K562 (cell line): ENCODE measurements around the gene FAM171A2. TPM values are rescaled to one million over a fixed set of nuclear protein-coding genes. Genes with fewer than 3 reads are reported as not detected.
A peak's percentile ranks its signal among the peaks of the same experiment; 100 is the strongest.

Experiments
- ATAC-seq: fragments of 200-7000 bp; cut with Tn5 transposase; 3 replicates; pipeline ENCODE4 v1.9.1; 2020; ENCODE audit warnings: moderate library complexity
- BruUV-seq: library from RNA; stranded (reverse); fragments of 400-500 nt; replicated peaks from 2 replicates; lab custom pipeline; 2021; lab: Mats Ljungman, UMichigan
- CTCF ChIA-PET: fragments of 300-600 bp; formaldehyde crosslinking; extraction: SDS; loops from one replicate; lab custom pipeline; 2021; ENCODE audit warnings: low intra/inter-chr PET ratio; lab: Yijun Ruan, JAX
- POLR2A ChIA-PET: fragments of 300-600, 350-650 bp; sonication (Branson Sonifier 250); formaldehyde crosslinking; extraction: SDS; loops from one replicate; lab custom pipeline; 2021; ENCODE audit warnings: antibody characterized with exemption, inconsistent platforms; lab: Yijun Ruan, JAX
- DNase-seq, 4 experiments: peaks; one replicate each; pipeline versions ENCODE4 v3.0.0 to v3.0.0-alpha.2; 2011 to 2018; ENCODE audit warnings: low spot score in 3 of 4, mixed read lengths in 3 of 4; ENCODE audit errors: extremely low read depth in 1 of 4
- FAIRE-seq: peaks from 2 replicates; lab custom pipeline; 2011; peaks lifted over from hg19 to GRCh38; lab: Jason Lieb, UNC
- H2AFZ ChIP-seq: 2 replicates; pipeline ENCODE4 v1.6.0; 2011; ENCODE audit warnings: low read depth, low read length, control low read depth, inconsistent platforms
- H3K27ac ChIP-seq: fragments of 200-600 bp; 3 replicates; pipeline ENCODE4 v1.8.0; 2011; ENCODE audit warnings: low read depth, mild to moderate bottlenecking, control low read depth, inconsistent platforms, low read length, moderate library complexity, mixed read lengths; ENCODE audit errors: extremely low read depth
- H3K27me3 ChIP-seq, 2 experiments: fragments of 300-600 bp in 1 of 2; 2 replicates in 1 of 2; 3 replicates in 1 of 2; pipeline versions ENCODE4 v1.6.0 to v1.8.0; 2011; ENCODE audit warnings: inconsistent platforms in 2 of 2, low read length in 2 of 2, mild to moderate bottlenecking in 1 of 2, mixed read lengths in 1 of 2, moderate library complexity in 1 of 2; ENCODE audit not compliant: control insufficient read depth in 2 of 2, insufficient read depth in 2 of 2
- H3K36me3 ChIP-seq: fragments of 300-600 bp; 3 replicates; pipeline ENCODE4 v1.8.0; 2011; ENCODE audit warnings: mild to moderate bottlenecking, low read length, inconsistent platforms; ENCODE audit not compliant: control insufficient read depth, insufficient read depth
- H3K4me1 ChIP-seq, 2 experiments: fragments of 200-600 bp in 1 of 2; replicated peaks in 1 of 2; 2 replicates in 1 of 2; 3 replicates in 1 of 2; pipeline versions ENCODE4 v1.5.1 to v1.8.0; 2011; ENCODE audit warnings: inconsistent platforms in 2 of 2, low read length in 2 of 2, mild to moderate bottlenecking in 1 of 2, mixed read lengths in 1 of 2, moderate library complexity in 1 of 2; ENCODE audit not compliant: control insufficient read depth in 2 of 2, insufficient read depth in 2 of 2
- H3K4me2 ChIP-seq: 2 replicates; pipeline ENCODE4 v1.6.1; 2011; ENCODE audit warnings: low read length, control low read depth, inconsistent platforms, mixed read lengths; ENCODE audit not compliant: insufficient read depth
- H3K4me3 ChIP-seq: fragments of 200-600 bp; sonication (generic), shearing (Covaris generic); 2 replicates; pipeline ENCODE4 v1.5.1; 2016; ENCODE audit warnings: control low read depth, inconsistent platforms
- H3K79me2 ChIP-seq: fragments of 200-600 bp; 3 replicates; pipeline ENCODE4 v1.8.0; 2011; ENCODE audit warnings: low read length, inconsistent platforms; ENCODE audit not compliant: control insufficient read depth, insufficient read depth
- H3K9ac ChIP-seq, 2 experiments: 2 replicates each; pipeline versions ENCODE4 v1.6.0 to v1.6.1; 2011; ENCODE audit warnings: low read depth in 2 of 2, low read length in 2 of 2, control low read depth in 1 of 2, inconsistent platforms in 1 of 2, mild to moderate bottlenecking in 1 of 2, mixed read lengths in 1 of 2; ENCODE audit not compliant: insufficient read depth in 1 of 2
- H3K9me1 ChIP-seq: one replicate; pipeline ENCODE4 v1.6.0; 2011; ENCODE audit warnings: inconsistent platforms, mild to moderate bottlenecking, low read length, moderate library complexity; ENCODE audit not compliant: control insufficient read depth, insufficient read depth
- H3K9me3 ChIP-seq: replicated peaks from 2 replicates; pipeline ENCODE4 v1.5.1; 2011; ENCODE audit warnings: low read depth, low read length, inconsistent platforms; ENCODE audit not compliant: control insufficient read depth, insufficient read depth
- H4K20me1 ChIP-seq: replicated peaks from 2 replicates; pipeline ENCODE4 v1.6.1; 2011; ENCODE audit warnings: low read length, inconsistent platforms, mixed read lengths; ENCODE audit not compliant: control insufficient read depth, insufficient read depth
- CXXC5 ChIP-seq: fragments of 250-450 bp; sonication (Bioruptor Pico); IDR thresholded peaks from 2 replicates; pipeline ENCODE4 v1.8.0; 2022; ENCODE audit warnings: inconsistent platforms, mild to moderate bottlenecking, moderate library complexity
- MTA2 ChIP-seq: fragments of 450-650 bp; IDR thresholded peaks from 2 replicates; pipeline ENCODE4 v1.6.1; 2016; ENCODE audit warnings: low read depth
- NONO ChIP-seq, 2 experiments: fragments of 200-400 bp in 1 of 2; fragments of 450-650 bp in 1 of 2; formaldehyde crosslinking in 1 of 2; IDR thresholded peaks; 2 replicates each; pipeline ENCODE4 v1.6.1; 2017; ENCODE audit warnings: low read depth in 2 of 2, mild to moderate bottlenecking in 2 of 2, moderate library complexity in 2 of 2, low read length in 1 of 2
- PRMT5 ChIP-seq: sonication (generic); formaldehyde crosslinking; IDR thresholded peaks from 2 replicates; pipeline ENCODE4 v1.5.0; 2020; ENCODE audit warnings: missing genetic modification reagents
- ZNF197 ChIP-seq: fragments of 200-800 bp; sonication (Bioruptor generic); IDR thresholded peaks from 2 replicates; pipeline ENCODE4 v1.6.1; 2016; ENCODE audit warnings: low read depth, missing genetic modification characterization, missing compliant biosample characterization
- ZNF347 ChIP-seq: fragments of 450-650 bp; formaldehyde crosslinking; IDR thresholded peaks from 2 replicates; pipeline ENCODE4 v1.4.0; 2020; ENCODE audit warnings: low read depth, mild to moderate bottlenecking, moderate library complexity
- ZNF830 ChIP-seq: fragments of 250-450 bp; sonication (Bioruptor Pico); IDR thresholded peaks from 2 replicates; pipeline ENCODE4 v1.5.0; 2021; ENCODE audit warnings: mild to moderate bottlenecking
- WGBS: fragments of 100-300 bp; shearing (Covaris generic); methylation state at CpG from one replicate; pipeline ENCODE4 v1.1.6; 2016; ENCODE audit warnings: low coverage, mixed read lengths; ENCODE audit not compliant: insufficient coverage; ENCODE audit errors: missing lambda C conversion rate; 5-methylcytosine and 5-hydroxymethylcytosine counted together
- in situ Hi-C: fragments of 300-500 bp; cut with MboI; formaldehyde crosslinking; loops from 4 replicates; pipeline ENCODE4 v1.15.0; 2018; ENCODE audit warnings: inconsistent platforms, mixed read lengths
- intact Hi-C: fragments of 100-400 bp; cut with micrococcal nuclease; formaldehyde crosslinking; loops from 2 replicates; pipeline ENCODE4 v1.14.2; 2022
- polyA plus RNA-seq, 8 experiments: library from polyadenylated mRNA; depleted of rRNA in 4 of 8; stranded (reverse) in 5 of 8; unstranded in 3 of 8; fragments of >200 nt; fragmentation: Nextera tagmentation in 2 of 8; fragmentation: Illumina TruSeq in 1 of 8; extraction: Ambion mirVana in 2 of 8; extraction: Trizol in 1 of 8; gene quantifications; 2 replicates each; pipeline versions ENCODE4 v1.2.1 to v1.2.3, GENCODE V29; 2011 to 2014; ENCODE audit warnings: inconsistent platforms in 1 of 8, missing spikeins in 1 of 8
- total RNA-seq, 7 experiments: library from RNA; depleted of rRNA in 6 of 7; stranded (reverse); fragments of >200 nt in 6 of 7; fragmentation: Illumina TruSeq in 2 of 7; extraction: Trizol in 2 of 7; gene quantifications; 2 replicates each; pipeline versions ENCODE4 v1.2.1 to v1.2.3, GENCODE V29; 2011 to 2021; ENCODE audit warnings: low replicate concordance in 1 of 7
- TF ChIP-seq, protein P1 (sequence below): fragments of 450-650 bp; conservative IDR thresholded peaks from 2 replicates; pipeline ENCODE4 v1.6.1; 2016; ENCODE audit warnings: missing genetic modification characterization, low read depth, mild to moderate bottlenecking, missing compliant biosample characterization, moderate library complexity
- TF ChIP-seq, protein P2 (sequence below), 2 experiments: fragments of 450-650 bp; conservative IDR thresholded peaks; 2 replicates each; pipeline ENCODE4 v1.6.1; 2017; ENCODE audit warnings: mild to moderate bottlenecking in 2 of 2, moderate library complexity in 2 of 2
- TF ChIP-seq, protein P3 (sequence below): fragments of 200-800 bp; sonication (Bioruptor generic); IDR thresholded peaks from 2 replicates; pipeline ENCODE4 v1.6.1; 2017; ENCODE audit warnings: missing genetic modification characterization, missing compliant biosample characterization
- TF ChIP-seq, protein P4 (sequence below): fragments of 250-450 bp; sonication (Bioruptor Pico); IDR thresholded peaks from 2 replicates; pipeline ENCODE4 v1.8.0; 2022; ENCODE audit warnings: moderate library complexity, mild to moderate bottlenecking, inconsistent platforms

FAM171A2 gene
- total and polyA plus RNA-seq, 9 of the 15 experiments (the other 6 are each of a cell fraction or from before 2014, with no cell fraction given), result 0.10 to 10.2 (median 2.0) TPM; not detected in 1

DNA sequence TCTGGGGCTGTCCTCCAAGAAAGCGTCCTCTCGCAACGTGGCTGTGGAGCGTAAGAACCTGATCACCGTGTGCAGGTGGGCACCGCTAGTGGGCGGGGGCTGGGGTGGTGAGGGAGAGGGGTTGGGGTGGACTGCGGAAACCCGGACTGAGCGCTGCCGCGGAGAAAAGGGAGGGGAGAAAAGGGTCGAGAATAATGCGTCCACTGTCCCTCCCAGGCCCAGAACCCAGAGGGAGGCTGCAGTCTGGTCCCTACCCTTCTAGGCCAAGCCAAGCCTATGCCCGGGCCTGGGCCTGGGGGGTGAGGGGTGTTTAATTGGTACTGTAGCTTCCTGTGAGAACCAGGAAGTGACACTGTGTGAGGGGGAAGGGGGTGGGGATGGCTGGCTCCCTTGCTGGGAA lies 54.8 kb downstream of the FAM171A2 start (continued):
- TF ChIP-seq PRMT5, result no peak
- TF ChIP-seq, protein P1, sequence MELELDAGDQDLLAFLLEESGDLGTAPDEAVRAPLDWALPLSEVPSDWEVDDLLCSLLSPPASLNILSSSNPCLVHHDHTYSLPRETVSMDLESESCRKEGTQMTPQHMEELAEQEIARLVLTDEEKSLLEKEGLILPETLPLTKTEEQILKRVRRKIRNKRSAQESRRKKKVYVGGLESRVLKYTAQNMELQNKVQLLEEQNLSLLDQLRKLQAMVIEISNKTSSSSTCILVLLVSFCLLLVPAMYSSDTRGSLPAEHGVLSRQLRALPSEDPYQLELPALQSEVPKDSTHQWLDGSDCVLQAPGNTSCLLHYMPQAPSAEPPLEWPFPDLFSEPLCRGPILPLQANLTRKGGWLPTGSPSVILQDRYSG, result no peak
- TF ChIP-seq ZNF830, result no peak

DNA sequence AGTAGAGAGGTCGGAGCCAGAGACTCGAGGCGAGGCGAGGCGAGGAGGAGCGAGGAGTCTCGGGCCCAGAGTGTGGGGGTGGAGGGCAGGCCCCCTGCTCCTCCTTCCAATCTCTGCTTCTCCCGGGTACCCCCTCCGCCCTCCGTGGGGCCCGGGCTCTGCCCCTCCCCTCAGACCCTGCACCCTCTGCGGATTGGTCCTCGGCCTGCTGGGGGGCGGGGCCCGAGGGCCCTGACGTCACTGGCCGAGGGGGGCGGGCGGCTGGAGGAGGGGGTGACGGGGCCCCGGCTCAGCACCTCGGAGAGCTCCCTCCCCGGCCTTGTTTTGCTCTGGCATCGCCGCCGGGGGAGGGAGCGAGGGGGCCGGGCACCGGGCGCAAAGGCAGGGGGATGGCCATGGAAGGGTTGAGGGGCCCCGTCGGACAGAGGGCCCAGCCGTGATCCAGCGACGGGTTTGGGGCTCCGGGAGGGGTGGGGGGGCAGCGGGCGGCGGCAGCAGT lies 55.3 kb downstream of the FAM171A2 start, which contains the start of gene RUNDC3A:
RUNDC3A (plus strand) TSS at position 282 of the 499 bp plus-strand sequence. CDS start 232 bp downstream, outside the sequence.
- H3K9ac ChIP-seq, result peak within 1 kb of the TSS in 1 of 2 experiments; percentile 33; a peak in 1 of 4 replicates
- ChIA-PET CTCF (no interaction called here), POLR2A (interaction anchor here (0.8 to 1.0 kb wide), 3 partner anchors 10 to 97 kb away, joined by 4 to 6 read pairs (median 4); no protein-coding TSS in a partner anchor)
- no peaks in the 10 kb centered on the region for H3K79me2 ChIP-seq
- H3K9me3 ChIP-seq, result no peaks in the 10 kb centered on the region
- 7% methylated on average over 3 of the region's 39 CpGs for WGBS
- in situ Hi-C loops (no loop called here), intact Hi-C loops (no loop called here)
- peak; percentile 81 for FAIRE-seq
- peak; percentile 84 to 100 (median 99) for DNase-seq
- H2AFZ ChIP-seq, result no peak within 1 kb of the TSS
- H3K4me3 ChIP-seq, result peak within 1 kb of the TSS; percentile 26
- no peaks in the 10 kb centered on the region for H3K36me3 ChIP-seq
- peaks cover 0 to 26% of the 10 kb centered on the region in 2 experiments; a peak in 4 of 5 replicates for H3K4me1 ChIP-seq
- no peak within 1 kb of the TSS for H3K27ac ChIP-seq
- peak within 1 kb of the TSS; percentile 60 for H3K4me2 ChIP-seq
- no peaks in the 10 kb centered on the region; the same call in 1 of the 2 replicates for H4K20me1 ChIP-seq
- no peaks in the 10 kb centered on the region for H3K9me1 ChIP-seq
- BruUV-seq, result no TSS peak
- peak; percentile 98 for ATAC-seq
- peaks cover 7 to 36% of the 10 kb centered on the region in 2 experiments; a peak in 4 of 5 replicates for H3K27me3 ChIP-seq
- TF ChIP-seq NONO (IDR thresholded peaks at IDR 0.05; ENCODE audit: low read depth in 2 of 2, low read length in 1 of 2) (0 out of 4 replicates have a peak, but pooled peaks of 1 of the 2 experiments have one; percentile 16), CXXC5 (CRISPR knock-in tag) (peak; percentile 36; the same call in 1 of the 2 replicates), ZNF197 (CRISPR knock-in tag) (peak; percentile 61; the same call in 1 of the 2 replicates), MTA2 (no peak), ZNF347 (CRISPR knock-in tag) (no peak)
- TF ChIP-seq, protein P2, sequence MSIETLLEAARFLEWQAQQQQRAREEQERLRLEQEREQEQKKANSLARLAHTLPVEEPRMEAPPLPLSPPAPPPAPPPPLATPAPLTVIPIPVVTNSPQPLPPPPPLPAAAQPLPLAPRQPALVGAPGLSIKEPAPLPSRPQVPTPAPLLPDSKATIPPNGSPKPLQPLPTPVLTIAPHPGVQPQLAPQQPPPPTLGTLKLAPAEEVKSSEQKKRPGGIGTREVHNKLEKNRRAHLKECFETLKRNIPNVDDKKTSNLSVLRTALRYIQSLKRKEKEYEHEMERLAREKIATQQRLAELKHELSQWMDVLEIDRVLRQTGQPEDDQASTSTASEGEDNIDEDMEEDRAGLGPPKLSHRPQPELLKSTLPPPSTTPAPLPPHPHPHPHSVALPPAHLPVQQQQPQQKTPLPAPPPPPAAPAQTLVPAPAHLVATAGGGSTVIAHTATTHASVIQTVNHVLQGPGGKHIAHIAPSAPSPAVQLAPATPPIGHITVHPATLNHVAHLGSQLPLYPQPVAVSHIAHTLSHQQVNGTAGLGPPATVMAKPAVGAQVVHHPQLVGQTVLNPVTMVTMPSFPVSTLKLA (conservative IDR thresholded peaks at IDR 0.05), result peak in 1 of 2 experiments; percentile 60; a peak in 2 of 4 replicates
- TF ChIP-seq, protein P3, sequence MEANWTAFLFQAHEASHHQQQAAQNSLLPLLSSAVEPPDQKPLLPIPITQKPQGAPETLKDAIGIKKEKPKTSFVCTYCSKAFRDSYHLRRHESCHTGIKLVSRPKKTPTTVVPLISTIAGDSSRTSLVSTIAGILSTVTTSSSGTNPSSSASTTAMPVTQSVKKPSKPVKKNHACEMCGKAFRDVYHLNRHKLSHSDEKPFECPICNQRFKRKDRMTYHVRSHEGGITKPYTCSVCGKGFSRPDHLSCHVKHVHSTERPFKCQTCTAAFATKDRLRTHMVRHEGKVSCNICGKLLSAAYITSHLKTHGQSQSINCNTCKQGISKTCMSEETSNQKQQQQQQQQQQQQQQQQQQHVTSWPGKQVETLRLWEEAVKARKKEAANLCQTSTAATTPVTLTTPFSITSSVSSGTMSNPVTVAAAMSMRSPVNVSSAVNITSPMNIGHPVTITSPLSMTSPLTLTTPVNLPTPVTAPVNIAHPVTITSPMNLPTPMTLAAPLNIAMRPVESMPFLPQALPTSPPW (CRISPR knock-in tag), result peak; percentile 99
- TF ChIP-seq, protein P4, sequence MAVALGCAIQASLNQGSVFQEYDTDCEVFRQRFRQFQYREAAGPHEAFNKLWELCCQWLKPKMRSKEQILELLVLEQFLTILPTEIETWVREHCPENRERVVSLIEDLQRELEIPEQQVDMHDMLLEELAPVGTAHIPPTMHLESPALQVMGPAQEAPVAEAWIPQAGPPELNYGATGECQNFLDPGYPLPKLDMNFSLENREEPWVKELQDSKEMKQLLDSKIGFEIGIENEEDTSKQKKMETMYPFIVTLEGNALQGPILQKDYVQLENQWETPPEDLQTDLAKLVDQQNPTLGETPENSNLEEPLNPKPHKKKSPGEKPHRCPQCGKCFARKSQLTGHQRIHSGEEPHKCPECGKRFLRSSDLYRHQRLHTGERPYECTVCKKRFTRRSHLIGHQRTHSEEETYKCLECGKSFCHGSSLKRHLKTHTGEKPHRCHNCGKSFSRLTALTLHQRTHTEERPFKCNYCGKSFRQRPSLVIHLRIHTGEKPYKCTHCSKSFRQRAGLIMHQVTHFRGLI, result no peak
